DOHH2 (cell line): Measurements from ENCODE around the gene SLIRP.

Experiments used
- EZH2phosphoT487 ChIP-seq: fragments of 200-600 bp; sonication (generic); IDR thresholded peaks from 2 replicates; pipeline ENCODE4 v1.6.1; 2017; ENCODE audit warnings: borderline replicate concordance, mild to moderate bottlenecking, antibody characterized with exemption, low read length, moderate library complexity, mixed read lengths
- TF ChIP-seq, protein P1 (sequence below): fragments of 200-600 bp; sonication (generic); IDR thresholded peaks from one replicate; pipeline ENCODE4 v1.5.1; 2014; ENCODE audit warnings: antibody characterized with exemption, mild to moderate bottlenecking, low read depth, low read length; ENCODE audit not compliant: poor library complexity, severe bottlenecking

DNA sequence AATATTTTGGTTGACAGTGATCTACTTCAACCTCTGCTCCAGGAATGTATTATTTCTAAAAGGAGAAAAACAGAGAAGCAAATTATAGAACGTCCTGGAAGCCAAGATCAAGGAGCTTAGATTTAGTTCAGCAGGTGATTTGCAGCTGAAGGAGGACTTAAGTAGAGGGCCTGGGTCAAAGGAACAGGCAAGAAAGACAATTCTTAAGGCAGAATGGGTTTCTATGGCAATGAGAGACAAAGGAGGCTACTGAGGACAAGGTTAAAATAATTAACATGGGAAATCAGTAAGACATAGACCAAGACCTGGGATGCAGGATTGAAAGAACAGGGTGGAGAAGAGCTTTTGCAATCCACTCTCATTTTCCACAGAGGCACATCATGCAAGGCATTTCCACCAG, 55.4 kb downstream of the SLIRP start:
- TF ChIP-seq, protein P1, sequence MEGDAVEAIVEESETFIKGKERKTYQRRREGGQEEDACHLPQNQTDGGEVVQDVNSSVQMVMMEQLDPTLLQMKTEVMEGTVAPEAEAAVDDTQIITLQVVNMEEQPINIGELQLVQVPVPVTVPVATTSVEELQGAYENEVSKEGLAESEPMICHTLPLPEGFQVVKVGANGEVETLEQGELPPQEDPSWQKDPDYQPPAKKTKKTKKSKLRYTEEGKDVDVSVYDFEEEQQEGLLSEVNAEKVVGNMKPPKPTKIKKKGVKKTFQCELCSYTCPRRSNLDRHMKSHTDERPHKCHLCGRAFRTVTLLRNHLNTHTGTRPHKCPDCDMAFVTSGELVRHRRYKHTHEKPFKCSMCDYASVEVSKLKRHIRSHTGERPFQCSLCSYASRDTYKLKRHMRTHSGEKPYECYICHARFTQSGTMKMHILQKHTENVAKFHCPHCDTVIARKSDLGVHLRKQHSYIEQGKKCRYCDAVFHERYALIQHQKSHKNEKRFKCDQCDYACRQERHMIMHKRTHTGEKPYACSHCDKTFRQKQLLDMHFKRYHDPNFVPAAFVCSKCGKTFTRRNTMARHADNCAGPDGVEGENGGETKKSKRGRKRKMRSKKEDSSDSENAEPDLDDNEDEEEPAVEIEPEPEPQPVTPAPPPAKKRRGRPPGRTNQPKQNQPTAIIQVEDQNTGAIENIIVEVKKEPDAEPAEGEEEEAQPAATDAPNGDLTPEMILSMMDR = no peak
- no peak for TF ChIP-seq EZH2phosphoT487
